Thyroid gland (tissue), 4 donors: ENCODE results near the gene TMEM183A.

Experiments
- CTCF ChIP-seq, 6 experiments: fragments of 200-600 bp in 3 of 6; fragments of 450-650 bp in 3 of 6; sonication (generic) in 3 of 6; IDR thresholded peaks; one replicate each; pipeline ENCODE4 v1.5.1; 2016 to 2019; ENCODE audit warnings: antibody characterized with exemption in 6 of 6, mild to moderate bottlenecking in 2 of 6, inconsistent platforms in 1 of 6, moderate library complexity in 1 of 6
- POLR2A ChIP-seq, 2 donors: fragments of 450-650 bp; IDR thresholded peaks; one replicate each; pipeline ENCODE4 v1.6.1; 2017; ENCODE audit warnings: antibody characterized with exemption in 2 of 2, mild to moderate bottlenecking in 2 of 2, moderate library complexity in 1 of 2

- TF ChIP-seq POLR2A (IDR thresholded peaks at IDR 0.05): no peak
- TF ChIP-seq CTCF (IDR thresholded peaks at IDR 0.05): no peak
These were observed 19.1 kb upstream of the TMEM183A start for GRCh38 chr1:202987922-202988583.
